Coronary artery (tissue), 2 donors: ENCODE data around the gene ST8SIA6.

Experiments used
- DNase-seq: peaks from one replicate; pipeline ENCODE4 v3.0.0-alpha.2; 2017; ENCODE audit warnings: low spot score
- H3K27ac ChIP-seq, 2 donors: fragments of 200-600 bp; sonication (generic); one replicate each; pipeline ENCODE4 v1.5.1; 2016 to 2019
- H3K4me3 ChIP-seq: fragments of 200-600 bp; sonication (generic); 2 replicates; pipeline ENCODE4 v1.5.1; 2016; ENCODE audit warnings: mild to moderate bottlenecking, moderate library complexity
- CTCF ChIP-seq: fragments of 200-600 bp; sonication (generic); IDR thresholded peaks from one replicate; pipeline ENCODE4 v1.5.1; 2019; ENCODE audit warnings: antibody characterized with exemption

Gene ST8SIA6

GRCh38 chr10:17427666-17428350 lies 26.6 kb downstream of the ST8SIA6 start:
- DNase-seq: no peak
- TF ChIP-seq CTCF: no peak
- no peak overlapping the region for H3K27ac ChIP-seq

GRCh38 chr10:17427201-17427600 lies 27.2 kb downstream of the ST8SIA6 start:
- H3K27ac ChIP-seq: no peak overlapping the region
- H3K4me3 ChIP-seq: no peak overlapping the region
- no peak for DNase-seq
- TF ChIP-seq CTCF: no peak

More at GRCh38 chr10:17427666-17428350, 26.6 kb downstream of the ST8SIA6 start:
- H3K4me3 ChIP-seq: no peak overlapping the region

DNA sequence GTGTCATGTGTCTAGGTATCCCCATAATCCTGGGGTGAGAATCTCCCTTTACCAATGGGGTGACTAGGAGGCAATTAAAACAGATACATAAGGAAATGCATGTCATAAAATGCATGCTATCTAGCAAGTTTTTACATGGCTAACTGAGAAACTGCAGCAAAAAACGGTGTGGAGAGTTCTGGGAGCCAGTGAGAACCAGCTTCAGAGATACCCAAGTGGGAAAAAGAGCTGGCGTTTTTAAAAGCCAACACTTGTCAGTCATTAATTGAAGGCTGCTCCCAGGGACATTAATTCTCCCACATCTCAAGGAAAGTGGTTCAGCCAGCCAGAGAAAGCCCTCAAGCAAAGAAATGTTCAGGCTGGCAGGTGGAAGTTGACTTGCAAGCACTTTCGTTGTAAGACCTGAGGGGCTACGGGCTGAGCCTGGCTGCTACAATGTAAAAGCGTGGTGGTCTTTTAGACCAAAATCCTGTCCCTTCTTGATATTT lies 28.1 kb downstream of the ST8SIA6 start:
- DNase-seq: no peak
- no peak for TF ChIP-seq CTCF
- no peak overlapping the region for H3K4me3 ChIP-seq
- H3K27ac ChIP-seq: no peak overlapping the region

DNA sequence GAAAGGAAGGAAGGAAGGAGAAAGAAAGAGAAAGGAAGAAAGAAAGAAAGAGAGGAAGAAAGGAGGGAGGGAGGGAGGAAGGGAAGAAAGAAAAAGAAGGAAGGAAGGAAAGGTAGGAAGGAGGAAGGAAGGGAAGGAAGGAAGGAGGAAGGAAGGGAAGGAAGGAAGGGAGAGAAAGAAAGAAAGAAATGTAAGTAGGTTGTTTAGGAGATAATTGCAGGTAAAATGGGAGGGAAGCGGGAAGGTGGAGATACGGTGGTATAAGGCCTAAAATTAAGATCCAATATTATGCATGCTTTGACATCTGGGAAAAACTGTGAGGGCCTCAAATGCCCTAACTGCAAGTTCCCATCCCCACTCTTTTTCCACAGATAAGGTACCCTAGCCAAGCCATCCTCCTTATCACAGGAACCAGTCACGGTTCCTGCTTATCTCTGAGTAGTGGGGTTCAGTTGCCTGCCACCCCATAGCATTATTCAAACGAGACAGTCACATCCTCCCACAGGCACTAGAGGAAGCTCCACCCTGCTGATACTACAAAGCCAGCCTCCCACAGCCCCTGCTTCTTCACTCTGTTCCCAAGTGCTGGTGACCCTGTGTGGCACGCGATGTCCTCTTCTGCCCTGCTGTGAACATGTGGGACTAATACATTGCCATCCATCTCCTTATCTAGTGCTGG lies 28.7 kb downstream of the ST8SIA6 start:
- Histone ChIP-seq H3K4me3 (no peak overlapping the region), H3K27ac (no peak overlapping the region)
- DNase-seq: no peak
- TF ChIP-seq CTCF: no peak

DNA sequence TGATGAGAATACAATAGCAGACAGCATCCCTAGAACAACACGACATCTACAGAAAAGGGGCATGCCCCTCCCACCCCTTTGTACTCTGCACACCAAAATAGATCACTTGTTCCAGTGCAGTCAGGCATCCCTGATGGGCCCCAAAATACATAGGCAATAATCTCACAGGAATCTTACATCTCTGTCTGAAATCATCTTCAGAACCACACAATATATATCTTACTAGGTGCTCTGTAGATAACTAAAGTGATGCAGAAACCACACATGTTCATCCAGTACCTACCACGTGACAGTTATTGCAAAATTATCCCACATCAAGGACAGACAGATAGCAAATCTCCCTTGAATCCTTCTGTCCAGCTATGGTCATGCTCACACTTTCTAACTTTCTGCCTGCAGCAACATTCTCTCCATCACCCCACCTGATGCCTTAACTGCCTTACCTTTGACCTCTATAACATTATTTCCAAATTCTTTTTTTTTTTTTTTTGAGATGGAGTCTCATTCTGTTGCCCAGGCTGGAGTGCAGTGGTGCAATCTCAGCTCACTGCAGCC lies 30.7 kb downstream of the ST8SIA6 start:
- no peak for TF ChIP-seq CTCF
- DNase-seq: no peak
- no peak overlapping the region for H3K4me3 ChIP-seq

DNA sequence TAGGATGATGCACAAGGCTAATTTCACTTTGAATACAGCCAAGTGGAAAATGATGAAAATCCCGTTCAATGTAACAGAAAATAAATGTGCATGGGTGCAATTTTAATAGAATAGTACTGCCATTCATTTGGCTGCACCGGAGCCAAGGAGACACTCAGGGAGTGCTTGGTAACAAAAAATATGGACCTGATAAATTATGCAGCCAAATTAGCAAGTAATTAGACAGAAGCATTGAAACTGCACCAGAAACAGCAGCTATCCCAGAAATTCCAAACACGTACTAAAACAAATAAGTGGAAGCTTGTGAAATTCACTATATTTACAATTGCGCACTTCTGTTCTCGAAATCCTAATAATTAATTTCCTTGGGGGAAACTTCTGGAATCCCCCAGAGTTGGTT lies 31.5 kb downstream of the ST8SIA6 start:
- H3K27ac ChIP-seq: no peak overlapping the region
- DNase-seq: no peak
- H3K4me3 ChIP-seq: no peak overlapping the region
- no peak for TF ChIP-seq CTCF

More for the DNA sequence above, 30.7 kb downstream of the ST8SIA6 start:
- H3K27ac ChIP-seq: no peak overlapping the region
